KMS-11 (cell line): ENCODE results near the gene METTL26.

ENCODE experiments used
- H2AFZ ChIP-seq: fragments of 200-600 bp; sonication (generic); 2 replicates; pipeline ENCODE4 v1.6.1; 2016; ENCODE audit warnings: antibody characterized with exemption, mixed run types, low read depth
- H3K27ac ChIP-seq: fragments of 200-600 bp; sonication (generic); 2 replicates; pipeline ENCODE4 v1.6.1; 2016; ENCODE audit warnings: mild to moderate bottlenecking, mixed run types
- H3K27me3 ChIP-seq: fragments of 200-600 bp; sonication (generic); 2 replicates; pipeline ENCODE4 v1.6.1; 2017; ENCODE audit warnings: mild to moderate bottlenecking, low read depth, mixed run types, moderate library complexity; ENCODE audit not compliant: insufficient read depth
- H3K36me3 ChIP-seq: fragments of 200-600 bp; sonication (generic); 2 replicates; pipeline ENCODE4 v1.6.1; 2017; ENCODE audit warnings: mild to moderate bottlenecking, mixed run types; ENCODE audit not compliant: insufficient read depth
- H3K4me1 ChIP-seq: fragments of 200-600 bp; sonication (generic); 2 replicates; pipeline ENCODE4 v1.6.1; 2016; ENCODE audit warnings: mild to moderate bottlenecking, low read depth, mixed run types; ENCODE audit not compliant: poor library complexity, severe bottlenecking
- H3K4me2 ChIP-seq: fragments of 200-600 bp; sonication (generic); 2 replicates; pipeline ENCODE4 v1.7.0; 2016; ENCODE audit warnings: mild to moderate bottlenecking, mixed run types
- H3K4me3 ChIP-seq: fragments of 200-600 bp; sonication (generic); IDR thresholded peaks from 2 replicates; pipeline ENCODE4 v1.6.1; 2017; ENCODE audit warnings: low read depth, low read length, mixed read lengths; ENCODE audit not compliant: insufficient read depth
- H3K79me2 ChIP-seq: fragments of 200-600 bp; sonication (generic); 2 replicates; pipeline ENCODE4 v1.6.1; 2016; ENCODE audit warnings: low read depth, mixed run types; ENCODE audit not compliant: insufficient read depth
- H3K9ac ChIP-seq: fragments of 200-600 bp; sonication (generic); 2 replicates; pipeline ENCODE4 v1.6.1; 2016; ENCODE audit warnings: mild to moderate bottlenecking, mixed run types
- H4K20me1 ChIP-seq: fragments of 200-600 bp; sonication (generic); 2 replicates; pipeline ENCODE4 v1.6.1; 2016; ENCODE audit warnings: mild to moderate bottlenecking, mixed run types; ENCODE audit not compliant: insufficient read depth
- CTCF ChIP-seq: fragments of 200-600 bp; sonication (generic); conservative IDR thresholded peaks from 2 replicates; pipeline ENCODE4 v1.6.1; 2017; ENCODE audit warnings: low read depth, mild to moderate bottlenecking, antibody characterized with exemption, low read length, moderate library complexity, mixed read lengths

Gene METTL26

DNA sequence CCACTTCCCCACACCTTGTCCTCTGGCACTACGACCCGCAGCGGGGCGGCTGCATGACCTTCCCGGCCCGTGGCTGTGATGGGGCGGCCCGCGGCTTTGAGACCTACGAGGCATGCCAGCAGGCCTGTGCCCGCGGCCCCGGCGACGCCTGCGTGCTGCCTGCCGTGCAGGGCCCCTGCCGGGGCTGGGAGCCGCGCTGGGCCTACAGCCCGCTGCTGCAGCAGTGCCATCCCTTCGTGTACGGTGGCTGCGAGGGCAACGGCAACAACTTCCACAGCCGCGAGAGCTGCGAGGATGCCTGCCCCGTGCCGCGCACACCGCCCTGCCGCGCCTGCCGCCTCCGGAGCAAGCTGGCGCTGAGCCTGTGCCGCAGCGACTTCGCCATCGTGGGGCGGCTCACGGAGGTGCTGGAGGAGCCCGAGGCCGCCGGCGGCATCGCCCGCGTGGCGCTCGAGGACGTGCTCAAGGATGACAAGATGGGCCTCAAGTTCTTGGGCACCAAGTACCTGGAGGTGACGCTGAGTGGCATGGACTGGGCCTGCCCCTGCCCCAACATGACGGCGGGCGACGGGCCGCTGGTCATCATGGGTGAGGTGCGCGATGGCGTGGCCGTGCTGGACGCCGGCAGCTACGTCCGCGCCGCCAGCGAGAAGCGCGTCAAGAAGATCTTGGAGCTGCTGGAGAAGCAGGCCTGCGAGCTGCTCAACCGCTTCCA is 2.6 kb downstream of the METTL26 start:
- H3K4me1 ChIP-seq: peaks cover 6% of the 10 kb centered on the region
- H3K36me3 ChIP-seq: no peaks in the 10 kb centered on the region; the same call in 1 of the 2 replicates
- peaks cover 12% of the 10 kb centered on the region; the same call in 1 of the 2 replicates for H3K79me2 ChIP-seq
- H3K9ac ChIP-seq: no peak overlapping the region
- no peak overlapping the region for H3K27ac ChIP-seq
- no peaks in the 10 kb centered on the region for H3K27me3 ChIP-seq
- no peak overlapping the region for H3K4me2 ChIP-seq
- H3K4me3 ChIP-seq: no peak overlapping the region
- H2AFZ ChIP-seq: no peak overlapping the region
- no peak for TF ChIP-seq CTCF
- no peaks in the 10 kb centered on the region for H4K20me1 ChIP-seq

DNA sequence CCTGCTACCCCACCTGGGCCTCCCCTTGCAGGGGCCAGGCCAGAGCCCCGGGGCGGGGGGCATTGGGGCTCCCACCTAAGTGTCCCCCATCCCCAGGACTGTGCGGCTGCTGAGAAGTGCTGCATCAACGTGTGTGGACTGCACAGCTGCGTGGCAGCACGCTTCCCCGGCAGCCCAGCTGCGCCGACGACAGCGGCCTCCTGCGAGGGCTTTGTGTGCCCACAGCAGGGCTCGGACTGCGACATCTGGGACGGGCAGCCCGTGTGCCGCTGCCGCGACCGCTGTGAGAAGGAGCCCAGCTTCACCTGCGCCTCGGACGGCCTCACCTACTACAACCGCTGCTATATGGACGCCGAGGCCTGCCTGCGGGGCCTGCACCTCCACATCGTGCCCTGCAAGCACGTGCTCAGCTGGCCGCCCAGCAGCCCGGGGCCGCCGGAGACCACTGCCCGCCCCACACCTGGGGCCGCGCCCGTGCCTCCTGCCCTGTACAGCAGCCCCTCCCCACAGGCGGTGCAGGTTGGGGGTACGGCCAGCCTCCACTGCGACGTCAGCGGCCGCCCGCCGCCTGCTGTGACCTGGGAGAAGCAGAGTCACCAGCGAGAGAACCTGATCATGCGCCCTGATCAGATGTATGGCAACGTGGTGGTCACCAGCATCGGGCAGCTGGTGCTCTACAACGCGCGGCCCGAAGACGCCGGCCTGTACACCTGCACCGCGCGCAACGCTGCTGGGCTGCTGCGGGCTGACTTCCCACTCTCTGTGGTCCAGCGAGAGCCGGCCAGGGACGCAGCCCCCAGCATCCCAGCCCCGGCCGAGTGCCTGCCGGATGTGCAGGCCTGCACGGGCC is 3.4 kb downstream of the METTL26 start:
- Histone ChIP-seq H2AFZ (no peak overlapping the region), H3K27me3 (no peaks in the 10 kb centered on the region), H3K36me3 (no peaks in the 10 kb centered on the region; the same call in 1 of the 2 replicates), H3K27ac (no peak overlapping the region), H4K20me1 (no peaks in the 10 kb centered on the region), H3K4me1 (peaks cover 6% of the 10 kb centered on the region), H3K4me3 (no peak overlapping the region), H3K79me2 (peaks cover 12% of the 10 kb centered on the region; the same call in 1 of the 2 replicates), H3K9ac (no peak overlapping the region), H3K4me2 (no peak overlapping the region)
- TF ChIP-seq CTCF: no peak

DNA sequence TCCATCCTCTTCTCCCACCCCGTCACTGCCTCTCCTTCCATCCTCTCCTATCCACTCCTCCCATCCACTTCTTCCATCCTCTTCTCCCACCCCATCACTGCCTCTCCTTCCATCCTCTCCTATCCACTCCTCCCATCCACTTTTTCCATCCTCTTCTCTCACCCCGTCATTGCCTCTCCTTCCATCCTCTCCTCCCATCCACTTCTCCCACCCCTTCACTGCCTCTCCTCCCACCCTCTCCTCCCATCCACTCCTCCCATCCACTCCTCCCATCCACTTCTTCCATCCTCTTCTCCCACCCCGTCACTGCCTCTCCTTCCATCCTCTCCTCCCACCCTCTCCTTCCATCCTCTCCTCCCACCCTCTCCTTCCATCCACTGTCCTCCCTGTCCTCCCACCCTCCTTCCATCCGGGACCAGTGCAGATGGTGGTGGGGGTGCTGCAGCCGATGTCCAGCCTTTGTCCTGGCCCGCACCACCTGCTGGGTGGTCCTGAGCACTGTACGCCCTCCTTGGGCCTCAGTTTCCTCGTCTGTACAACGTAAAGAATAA is 4.2 kb downstream of the METTL26 start:
- Histone ChIP-seq H3K9ac (no peak overlapping the region), H2AFZ (no peak overlapping the region), H3K27me3 (no peaks in the 10 kb centered on the region), H3K4me1 (peaks cover 3% of the 10 kb centered on the region), H3K36me3 (no peaks in the 10 kb centered on the region; the same call in 1 of the 2 replicates), H3K79me2 (peaks cover 12% of the 10 kb centered on the region; the same call in 1 of the 2 replicates), H4K20me1 (no peaks in the 10 kb centered on the region), H3K4me2 (no peak overlapping the region), H3K4me3 (no peak overlapping the region), H3K27ac (no peak overlapping the region)
- TF ChIP-seq CTCF: no peak

DNA sequence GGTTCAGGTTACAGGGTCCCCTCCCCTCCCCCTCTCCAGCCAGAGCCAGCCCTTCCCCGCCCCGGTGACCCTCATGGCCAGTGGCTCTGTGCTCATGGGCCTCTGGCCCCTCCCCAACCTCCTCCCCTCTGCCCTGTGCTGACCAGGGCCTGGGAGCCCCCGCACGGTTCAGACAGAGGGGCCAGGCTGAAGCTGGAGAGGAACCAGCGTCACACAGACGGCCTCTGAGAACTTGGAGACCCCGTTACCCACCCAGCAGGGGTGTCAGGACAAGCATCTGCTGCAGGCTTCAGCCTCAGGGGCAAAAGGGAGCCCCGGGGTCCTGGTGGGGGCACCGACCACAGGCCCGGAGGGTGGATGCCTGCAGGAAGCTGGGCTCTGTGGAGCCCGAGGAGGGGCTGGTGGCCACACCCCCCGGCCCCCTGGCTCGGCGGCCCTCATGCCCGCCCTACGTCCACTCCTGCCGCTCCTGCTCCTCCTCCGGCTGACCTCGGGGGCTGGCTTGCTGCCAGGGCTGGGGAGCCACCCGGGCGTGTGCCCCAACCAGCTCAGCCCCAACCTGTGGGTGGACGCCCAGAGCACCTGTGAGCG is 5.2 kb downstream of the METTL26 start, which contains the start of gene WFIKKN1:
Gene WFIKKN1, plus strand, starts transcription at position 171 of the 591 bp plus-strand sequence. Its CDS starts 269 bp downstream, at position 440.
- no peak within 1 kb of the TSS for H3K4me2 ChIP-seq
- no peaks in the 10 kb centered on the region for H4K20me1 ChIP-seq
- no peak within 1 kb of the TSS for H3K4me3 ChIP-seq
- TF ChIP-seq CTCF: no peak
- no peak within 1 kb of the TSS for H3K9ac ChIP-seq
- no peaks in the 10 kb centered on the region for H3K27me3 ChIP-seq
- H3K4me1 ChIP-seq: peaks cover 3% of the 10 kb centered on the region
- no peaks in the 10 kb centered on the region; the same call in 1 of the 2 replicates for H3K36me3 ChIP-seq
- H3K27ac ChIP-seq: no peak within 1 kb of the TSS
- no peak within 1 kb of the TSS for H2AFZ ChIP-seq
- H3K79me2 ChIP-seq: peaks cover 11% of the 10 kb centered on the region; the same call in 1 of the 2 replicates
